IMR-90 (cell line): ENCODE data around the gene SHISA4. TPM values are rescaled to one million over a fixed set of nuclear protein-coding genes. Genes with fewer than 3 reads are reported as not detected.
A peak's percentile ranks its signal among the peaks of the same experiment; 100 is the strongest.

Source experiments
- ATAC-seq: fragments of 200-7000 bp; cut with Tn5 transposase; 2 replicates; pipeline ENCODE4 v1.9.1; 2020; ENCODE audit warnings: low read depth, mild to moderate bottlenecking, moderate library complexity
- BruUV-seq: library from RNA; stranded (reverse); fragments of 400-500 nt; replicated peaks from 2 replicates; lab custom pipeline; 2021; lab: Mats Ljungman, UMichigan
- CTCF ChIA-PET: fragments of 300-600 bp; formaldehyde crosslinking; extraction: SDS; loops from one replicate; lab custom pipeline; 2021; ENCODE audit warnings: antibody characterized with exemption; lab: Yijun Ruan, JAX
- POLR2A ChIA-PET: fragments of 300-600 bp; sonication (Branson Sonifier 250); formaldehyde crosslinking; loops from one replicate; lab custom pipeline; 2022; ENCODE audit warnings: antibody characterized with exemption; ENCODE audit not compliant: unreplicated experiment; lab: Charles Lee
- DNase-seq: peaks from one replicate; pipeline ENCODE4 v3.0.0; 2013
- H2AFZ ChIP-seq: replicated peaks from 2 replicates; pipeline ENCODE3; 2013; ENCODE audit warnings: low read length, mild to moderate bottlenecking; ENCODE audit not compliant: poor library complexity
- H2AK5ac ChIP-seq: 2 replicates; pipeline ENCODE4 v1.6.1; 2013; ENCODE audit warnings: low read depth, low read length, inconsistent platforms
- H2AK9ac ChIP-seq: replicated peaks from 2 replicates; pipeline ENCODE3; 2013; ENCODE audit warnings: mild to moderate bottlenecking, low read depth, low read length, moderate library complexity; ENCODE audit not compliant: poor library complexity
- H2BK120ac ChIP-seq: 2 replicates; pipeline ENCODE4 v1.6.1; 2013; ENCODE audit warnings: low read depth, low read length, inconsistent platforms
- H2BK15ac ChIP-seq: 3 replicates; pipeline ENCODE4 v1.6.1; 2013; ENCODE audit warnings: low read depth, low read length, inconsistent platforms
- H2BK20ac ChIP-seq: 2 replicates; pipeline ENCODE4 v1.6.1; 2013; ENCODE audit warnings: low read depth, mild to moderate bottlenecking, inconsistent platforms, low read length, moderate library complexity
- H2BK5ac ChIP-seq: 2 replicates; pipeline ENCODE4 v1.6.1; 2013; ENCODE audit warnings: mild to moderate bottlenecking, low read depth, low read length, inconsistent platforms; ENCODE audit not compliant: poor library complexity, severe bottlenecking
- H3K14ac ChIP-seq: replicated peaks from 2 replicates; pipeline ENCODE4 v1.6.1; 2013; ENCODE audit warnings: low read depth, low read length, inconsistent platforms
- H3K18ac ChIP-seq: 2 replicates; pipeline ENCODE4 v1.6.1; 2013; ENCODE audit warnings: low read depth, low read length, control low read depth
- H3K23ac ChIP-seq: 2 replicates; pipeline ENCODE4 v1.6.1; 2013; ENCODE audit warnings: low read depth, low read length, inconsistent platforms
- H3K27ac ChIP-seq: 2 replicates; pipeline ENCODE4 v1.5.1; 2013; ENCODE audit warnings: mild to moderate bottlenecking, control low read depth, low read length; ENCODE audit not compliant: insufficient read depth
- H3K27me3 ChIP-seq: 2 replicates; pipeline ENCODE4 v1.6.1; 2013; ENCODE audit warnings: low read length; ENCODE audit not compliant: control insufficient read depth, insufficient read depth
- H3K36me3 ChIP-seq: 2 replicates; pipeline ENCODE4 v1.6.1; 2013; ENCODE audit warnings: low read length, mixed read lengths; ENCODE audit not compliant: control insufficient read depth, insufficient read depth
- H3K4ac ChIP-seq: 2 replicates; pipeline ENCODE4 v1.6.1; 2013; ENCODE audit warnings: low read depth, low read length, inconsistent platforms
- H3K4me1 ChIP-seq: 2 replicates; pipeline ENCODE4 v1.6.1; 2013; ENCODE audit warnings: low read length, mixed read lengths; ENCODE audit not compliant: control insufficient read depth, insufficient read depth
- H3K4me2 ChIP-seq: 2 replicates; pipeline ENCODE4 v1.6.1; 2013; ENCODE audit warnings: low read depth, mild to moderate bottlenecking, control low read depth, low read length, moderate library complexity
- H3K4me3 ChIP-seq: 2 replicates; pipeline ENCODE4 v1.5.1; 2013; ENCODE audit warnings: low read depth, mild to moderate bottlenecking, control low read depth, low read length, moderate library complexity; ENCODE audit not compliant: insufficient read depth
- H3K56ac ChIP-seq: 2 replicates; pipeline ENCODE4 v1.6.1; 2013; ENCODE audit warnings: low read length, inconsistent platforms; ENCODE audit not compliant: insufficient read depth; ENCODE audit errors: extremely low read depth
- H3K79me1 ChIP-seq, 2 experiments: 2 replicates each; pipeline ENCODE4 v1.6.1; 2013; ENCODE audit warnings: low read length in 2 of 2, inconsistent platforms in 1 of 2, low read depth in 1 of 2
- H3K9ac ChIP-seq: 2 replicates; pipeline ENCODE4 v1.6.1; 2013; ENCODE audit warnings: low read depth, low read length, control low read depth
- H3K9me1 ChIP-seq: 2 replicates; pipeline ENCODE4 v1.6.1; 2013; ENCODE audit warnings: low read length, inconsistent platforms; ENCODE audit not compliant: insufficient read depth
- H3K9me3 ChIP-seq: 2 replicates; pipeline ENCODE4 v1.6.1; 2013; ENCODE audit warnings: low read length; ENCODE audit not compliant: control insufficient read depth, insufficient read depth
- H4K20me1 ChIP-seq: 2 replicates; pipeline ENCODE4 v1.6.1; 2013; ENCODE audit warnings: low read length, inconsistent platforms; ENCODE audit not compliant: insufficient read depth
- H4K5ac ChIP-seq: 2 replicates; pipeline ENCODE4 v1.6.1; 2013; ENCODE audit warnings: mild to moderate bottlenecking, low read depth, low read length, control low read depth
- H4K8ac ChIP-seq, 2 experiments: 2 replicates each; pipeline ENCODE4 v1.6.1; 2013; ENCODE audit warnings: low read depth in 2 of 2, low read length in 2 of 2, control low read depth in 1 of 2, inconsistent platforms in 1 of 2
- H4K91ac ChIP-seq: 2 replicates; pipeline ENCODE4 v1.6.1; 2013; ENCODE audit warnings: low read depth, low read length, inconsistent platforms; ENCODE audit not compliant: insufficient read depth
- BHLHE40 ChIP-seq: fragments of 150-350 bp; IDR thresholded peaks from 2 replicates; pipeline ENCODE4 v1.6.1; 2016; ENCODE audit warnings: mild to moderate bottlenecking, low read depth, low read length
- CEBPB ChIP-seq: IDR thresholded peaks from 2 replicates; pipeline ENCODE4 v1.6.1; 2012; ENCODE audit warnings: low read depth, low read length, improper control_type of control experiment
- CHD1 ChIP-seq: IDR thresholded peaks from 2 replicates; pipeline ENCODE4 v1.6.1; 2012; ENCODE audit warnings: low read depth, low read length, improper control_type of control experiment
- FOS ChIP-seq: fragments of 150-350 bp; IDR thresholded peaks from 2 replicates; pipeline ENCODE4 v1.6.1; 2016; ENCODE audit warnings: low read depth, low read length
- MAFK ChIP-seq: IDR thresholded peaks from 2 replicates; pipeline ENCODE4 v1.6.1; 2012; ENCODE audit warnings: low read depth, low read length, improper control_type of control experiment
- MAZ ChIP-seq: IDR thresholded peaks from 2 replicates; pipeline ENCODE4 v1.6.1; 2012; ENCODE audit warnings: low read depth, mild to moderate bottlenecking, low read length, improper control_type of control experiment, moderate library complexity, borderline replicate concordance
- MXI1 ChIP-seq: IDR thresholded peaks from 2 replicates; pipeline ENCODE4 v1.6.1; 2012; ENCODE audit warnings: low read depth, mild to moderate bottlenecking, low read length, moderate library complexity, borderline replicate concordance
- POLR2A ChIP-seq: IDR thresholded peaks from 2 replicates; pipeline ENCODE4 v1.6.1; 2012; ENCODE audit warnings: mild to moderate bottlenecking, low read depth, low read length
- RAD21 ChIP-seq: IDR thresholded peaks from 2 replicates; pipeline ENCODE4 v1.6.1; 2012; ENCODE audit warnings: low read length, improper control_type of control experiment
- RCOR1 ChIP-seq: IDR thresholded peaks from 2 replicates; pipeline ENCODE4 v1.6.1; 2012; ENCODE audit warnings: mild to moderate bottlenecking, low read length, improper control_type of control experiment; ENCODE audit not compliant: insufficient replicate concordance
- SMC3 ChIP-seq: fragments of 150-350 bp; IDR thresholded peaks from 2 replicates; pipeline ENCODE4 v1.6.1; 2016; ENCODE audit warnings: low read depth, mild to moderate bottlenecking, antibody characterized with exemption, low read length, moderate library complexity
- WGBS, 2 experiments: methylation state at CpG; one replicate each; pipeline versions ENCODE4 v1.1.5 to v1.1.7; 2013; ENCODE audit warnings: missing lambda C conversion rate in 2 of 2; ENCODE audit not compliant: insufficient read length in 1 of 2; ENCODE audit errors: extremely low coverage in 2 of 2; 5-methylcytosine and 5-hydroxymethylcytosine counted together
- dilution Hi-C: fragments of 300-500 bp; cut with HindIII; formaldehyde crosslinking; loops from one replicate; pipeline ENCODE4 v1.14.3; 2018; ENCODE audit warnings: low sequenced_read_pairs; ENCODE audit not compliant: unreplicated experiment
- in situ Hi-C: fragments of 300-500 bp; cut with MboI; formaldehyde crosslinking; loops from 3 replicates; pipeline ENCODE4 v1.14.3; 2019; ENCODE audit warnings: low sequenced_read_pairs, inconsistent platforms, mixed read lengths
- intact Hi-C: fragments of 100-400 bp; cut with micrococcal nuclease; formaldehyde crosslinking; loops from 2 replicates; pipeline ENCODE4 v1.10.0; 2022
- polyA plus RNA-seq, 3 experiments: library from polyadenylated mRNA; depleted of rRNA; stranded (reverse); fragments of >200 nt; gene quantifications; 2 replicates each; pipeline ENCODE4 v1.2.3, GENCODE V29; 2012; ENCODE audit warnings: low replicate concordance in 1 of 3
- total RNA-seq: library from RNA; depleted of rRNA; stranded (reverse); fragments of >200 nt; gene quantifications from 2 replicates; pipeline ENCODE4 v1.2.3, GENCODE V29; 2012
- TF ChIP-seq, protein P1 (sequence below): fragments of 150-350 bp; IDR thresholded peaks from 2 replicates; pipeline ENCODE4 v1.6.1; 2017; ENCODE audit warnings: mild to moderate bottlenecking, antibody characterized with exemption, low read length, low read depth
- TF ChIP-seq, protein P2 (sequence below): conservative IDR thresholded peaks from 2 replicates; pipeline ENCODE4 v1.5.1; 2012; ENCODE audit warnings: mild to moderate bottlenecking, low read depth, low read length, improper control_type of control experiment

The SHISA4 gene
- total and polyA plus RNA-seq, 2 of the 4 experiments (the other 2 are of a cell fraction) = 10.0 to 34.8 TPM

DNA sequence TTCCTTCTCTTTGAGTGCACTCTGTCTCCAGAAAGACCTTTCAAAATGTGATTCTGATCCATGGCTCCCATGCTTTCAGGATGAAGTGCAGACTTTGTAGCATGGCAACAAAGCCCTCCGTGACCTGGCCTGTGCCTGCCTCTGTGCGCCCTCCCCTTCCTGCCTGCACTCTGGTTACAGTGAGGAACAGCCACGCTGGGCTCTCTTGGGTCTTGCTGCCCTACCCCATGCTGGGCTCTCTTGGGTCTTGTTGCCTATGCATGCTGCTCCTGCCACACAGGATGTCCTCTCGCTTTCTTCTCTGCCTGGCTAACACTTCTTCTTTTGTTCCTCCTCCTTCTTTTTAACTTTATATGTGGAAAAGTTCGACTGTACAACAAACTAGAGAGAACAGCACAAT is 29.6 kb downstream of the SHISA4 start:
- in situ Hi-C loops (no loop called here), intact Hi-C loops (no loop called here), dilution Hi-C loops (no loop called here)
- DNase-seq (no peak), ATAC-seq (no peak)
- Histone ChIP-seq H3K4me1 (peaks cover 34% of the 10 kb centered on the region), H2BK5ac (peak overlapping the region; percentile 92), H4K5ac (peak overlapping the region; percentile 78), H3K9me3 (no peaks in the 10 kb centered on the region), H2AK5ac (peak overlapping the region; percentile 95), H2AFZ (no peak overlapping the region), H4K8ac (peak overlapping the region; percentile 80 to 95), H3K4me3 (no peak overlapping the region), H3K27ac (peak overlapping the region; percentile 97), H3K9me1 (peaks cover 43% of the 10 kb centered on the region), H3K56ac (peak overlapping the region; percentile 96; the same call in 1 of the 2 replicates), H3K79me1 (peaks cover 47 to 65% of the 10 kb centered on the region in 2 experiments), H2BK20ac (peak overlapping the region; percentile 93), H3K27me3 (no peaks in the 10 kb centered on the region), H3K18ac (peak overlapping the region; percentile 88), H3K23ac (peak overlapping the region; percentile 65), H3K4ac (peak overlapping the region; percentile 90), H3K36me3 (peaks cover 17% of the 10 kb centered on the region), H3K4me2 (no peak overlapping the region), H4K20me1 (peaks cover 5% of the 10 kb centered on the region; the same call in 1 of the 2 replicates), H3K9ac (peak overlapping the region; percentile 87), H2BK15ac (peak overlapping the region; percentile 89), H4K91ac (peak overlapping the region; percentile 99), H2BK120ac (peak overlapping the region; percentile 98), H3K14ac (peak overlapping the region; percentile 89), H2AK9ac (peak overlapping the region; percentile 68)
- BruUV-seq = no TSS peak
- ChIA-PET POLR2A (interaction anchor here (1.3 kb wide), 1 partner anchor 28 kb away, joined by 5 read pairs; the partner anchor contains the start of gene LMOD1), CTCF (no interaction called here)
- WGBS, 2 experiments = 89% methylated on average over 3 of the region's 5 CpGs; no CpG with 5 or more reads in 1 of the 2 experiments
- TF ChIP-seq FOS (no peak), MAFK (no peak), MXI1 (no peak), MAZ (no peak), RCOR1 (no peak), BHLHE40 (no peak), SMC3 (no peak), RAD21 (no peak), CEBPB (no peak), CHD1 (no peak), POLR2A (no peak)
- TF ChIP-seq, protein P1, sequence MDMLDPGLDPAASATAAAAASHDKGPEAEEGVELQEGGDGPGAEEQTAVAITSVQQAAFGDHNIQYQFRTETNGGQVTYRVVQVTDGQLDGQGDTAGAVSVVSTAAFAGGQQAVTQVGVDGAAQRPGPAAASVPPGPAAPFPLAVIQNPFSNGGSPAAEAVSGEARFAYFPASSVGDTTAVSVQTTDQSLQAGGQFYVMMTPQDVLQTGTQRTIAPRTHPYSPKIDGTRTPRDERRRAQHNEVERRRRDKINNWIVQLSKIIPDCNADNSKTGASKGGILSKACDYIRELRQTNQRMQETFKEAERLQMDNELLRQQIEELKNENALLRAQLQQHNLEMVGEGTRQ = no peak
- TF ChIP-seq, protein P2, sequence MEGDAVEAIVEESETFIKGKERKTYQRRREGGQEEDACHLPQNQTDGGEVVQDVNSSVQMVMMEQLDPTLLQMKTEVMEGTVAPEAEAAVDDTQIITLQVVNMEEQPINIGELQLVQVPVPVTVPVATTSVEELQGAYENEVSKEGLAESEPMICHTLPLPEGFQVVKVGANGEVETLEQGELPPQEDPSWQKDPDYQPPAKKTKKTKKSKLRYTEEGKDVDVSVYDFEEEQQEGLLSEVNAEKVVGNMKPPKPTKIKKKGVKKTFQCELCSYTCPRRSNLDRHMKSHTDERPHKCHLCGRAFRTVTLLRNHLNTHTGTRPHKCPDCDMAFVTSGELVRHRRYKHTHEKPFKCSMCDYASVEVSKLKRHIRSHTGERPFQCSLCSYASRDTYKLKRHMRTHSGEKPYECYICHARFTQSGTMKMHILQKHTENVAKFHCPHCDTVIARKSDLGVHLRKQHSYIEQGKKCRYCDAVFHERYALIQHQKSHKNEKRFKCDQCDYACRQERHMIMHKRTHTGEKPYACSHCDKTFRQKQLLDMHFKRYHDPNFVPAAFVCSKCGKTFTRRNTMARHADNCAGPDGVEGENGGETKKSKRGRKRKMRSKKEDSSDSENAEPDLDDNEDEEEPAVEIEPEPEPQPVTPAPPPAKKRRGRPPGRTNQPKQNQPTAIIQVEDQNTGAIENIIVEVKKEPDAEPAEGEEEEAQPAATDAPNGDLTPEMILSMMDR = no peak
